BLaER1 (cell line): Measurements from ENCODE around the gene PPM1L.

Source experiments
- H3K27ac ChIP-seq: shearing (Covaris generic); formaldehyde crosslinking; 2 replicates; pipeline ENCODE4 v1.8.1; 2022
- H3K27me3 ChIP-seq: shearing (Covaris generic); formaldehyde crosslinking; 2 replicates; pipeline ENCODE4 v1.8.1; 2022
- H3K36me3 ChIP-seq: shearing (Covaris generic); formaldehyde crosslinking; 2 replicates; pipeline ENCODE4 v1.8.1; 2022
- H3K4me1 ChIP-seq: shearing (Covaris generic); formaldehyde crosslinking; 2 replicates; pipeline ENCODE4 v1.8.1; 2022
- H3K4me2 ChIP-seq: shearing (Covaris generic); formaldehyde crosslinking; 2 replicates; pipeline ENCODE4 v1.8.1; 2022
- H3K4me3 ChIP-seq: shearing (Covaris generic); formaldehyde crosslinking; 2 replicates; pipeline ENCODE4 v1.8.1; 2022
- H3K9ac ChIP-seq: shearing (Covaris generic); formaldehyde crosslinking; 2 replicates; pipeline ENCODE4 v1.8.1; 2022
- H3K9me3 ChIP-seq: shearing (Covaris generic); formaldehyde crosslinking; 2 replicates; pipeline ENCODE4 v1.8.1; 2022
- H4K20me1 ChIP-seq: shearing (Covaris generic); formaldehyde crosslinking; 2 replicates; pipeline ENCODE4 v1.8.1; 2022
- Cebpa-rat ChIP-seq: shearing (Covaris generic); IDR thresholded peaks from 2 replicates; pipeline ENCODE4 v1.8.1; 2022

Gene PPM1L

GRCh38 chr3:161069511-161070251 is 313.6 kb downstream of the PPM1L start:
- H3K27ac ChIP-seq, result peak overlapping the region; percentile 36; the same call in 1 of the 2 replicates
- peaks cover 29% of the 10 kb centered on the region for H3K36me3 ChIP-seq
- no peaks in the 10 kb centered on the region for H3K9me3 ChIP-seq
- H4K20me1 ChIP-seq, result no peaks in the 10 kb centered on the region
- no peak overlapping the region for H3K9ac ChIP-seq
- TF ChIP-seq Cebpa-rat, result no peak
- peaks cover 28% of the 10 kb centered on the region for H3K4me1 ChIP-seq
- H3K27me3 ChIP-seq, result no peaks in the 10 kb centered on the region
- no peak overlapping the region for H3K4me3 ChIP-seq
- peak overlapping the region; percentile 56 for H3K4me2 ChIP-seq

GRCh38 chr3:161070252-161070930 is 314.4 kb downstream of the PPM1L start:
- Histone ChIP-seq H3K9me3 (no peaks in the 10 kb centered on the region), H3K9ac (no peak overlapping the region), H3K4me3 (no peak overlapping the region), H3K4me2 (peak overlapping the region; percentile 56), H3K36me3 (peaks cover 26% of the 10 kb centered on the region), H4K20me1 (no peaks in the 10 kb centered on the region), H3K4me1 (peaks cover 28% of the 10 kb centered on the region), H3K27me3 (no peaks in the 10 kb centered on the region), H3K27ac (peak overlapping the region; percentile 23; the same call in 1 of the 2 replicates)
- TF ChIP-seq Cebpa-rat, result no peak

- Histone ChIP-seq H3K4me2 (no peak overlapping the region), H3K27ac (no peak overlapping the region), H4K20me1 (no peaks in the 10 kb centered on the region), H3K27me3 (no peaks in the 10 kb centered on the region), H3K4me3 (no peak overlapping the region), H3K4me1 (peaks cover 28% of the 10 kb centered on the region), H3K9ac (no peak overlapping the region), H3K36me3 (peaks cover 19% of the 10 kb centered on the region), H3K9me3 (no peaks in the 10 kb centered on the region)
- TF ChIP-seq Cebpa-rat, result no peak
Observed at GRCh38 chr3:161070980-161071663, 315.1 kb downstream of the PPM1L start.

- H3K4me3 ChIP-seq, result no peak overlapping the region
- H3K4me2 ChIP-seq, result no peak overlapping the region
- no peaks in the 10 kb centered on the region for H3K27me3 ChIP-seq
- no peaks in the 10 kb centered on the region for H3K9me3 ChIP-seq
- peaks cover 19% of the 10 kb centered on the region for H3K36me3 ChIP-seq
- no peaks in the 10 kb centered on the region for H4K20me1 ChIP-seq
- H3K4me1 ChIP-seq, result peaks cover 27% of the 10 kb centered on the region
- no peak overlapping the region for H3K9ac ChIP-seq
- TF ChIP-seq Cebpa-rat, result no peak
- H3K27ac ChIP-seq, result no peak overlapping the region
Observed at GRCh38 chr3:161072211-161072621, 316.2 kb downstream of the PPM1L start.

GRCh38 chr3:161072751-161073150 is 316.7 kb downstream of the PPM1L start:
- Histone ChIP-seq H3K4me2 (no peak overlapping the region), H3K27me3 (no peaks in the 10 kb centered on the region), H3K4me3 (no peak overlapping the region), H4K20me1 (no peaks in the 10 kb centered on the region), H3K9me3 (no peaks in the 10 kb centered on the region), H3K27ac (no peak overlapping the region), H3K9ac (no peak overlapping the region), H3K36me3 (peaks cover 19% of the 10 kb centered on the region), H3K4me1 (peaks cover 26% of the 10 kb centered on the region)
- no peak for TF ChIP-seq Cebpa-rat

GRCh38 chr3:161073181-161073580 is 317.1 kb downstream of the PPM1L start:
- TF ChIP-seq Cebpa-rat, result no peak

GRCh38 chr3:161081633-161082032 is 325.6 kb downstream of the PPM1L start:
- no peaks in the 10 kb centered on the region for H4K20me1 ChIP-seq
- H3K4me2 ChIP-seq, result peak overlapping the region; percentile 45
- H3K9me3 ChIP-seq, result no peaks in the 10 kb centered on the region
- H3K4me3 ChIP-seq, result no peak overlapping the region
- no peaks in the 10 kb centered on the region for H3K27me3 ChIP-seq
- 0 out of 2 replicates have a peak, but pooled peaks cover 4% of the 10 kb centered on the region for H3K36me3 ChIP-seq
- H3K9ac ChIP-seq, result 0 out of 2 replicates have a peak overlapping the region, but pooled peaks have one; percentile 13
- H3K27ac ChIP-seq, result 0 out of 2 replicates have a peak overlapping the region, but pooled peaks have one; percentile 8
- no peak for TF ChIP-seq Cebpa-rat
- H3K4me1 ChIP-seq, result peaks cover 21% of the 10 kb centered on the region

More at GRCh38 chr3:161073181-161073580, 317.1 kb downstream of the PPM1L start:
- Histone ChIP-seq H4K20me1 (no peaks in the 10 kb centered on the region), H3K4me1 (peaks cover 25% of the 10 kb centered on the region), H3K27me3 (no peaks in the 10 kb centered on the region), H3K36me3 (peaks cover 18% of the 10 kb centered on the region), H3K9ac (no peak overlapping the region), H3K27ac (no peak overlapping the region), H3K4me3 (no peak overlapping the region), H3K4me2 (no peak overlapping the region), H3K9me3 (no peaks in the 10 kb centered on the region)

GRCh38 chr3:161082063-161082462 is 326.0 kb downstream of the PPM1L start:
- H3K27ac ChIP-seq, result 0 out of 2 replicates have a peak overlapping the region, but pooled peaks have one; percentile 8
- H3K27me3 ChIP-seq, result no peaks in the 10 kb centered on the region
- 0 out of 2 replicates have a peak overlapping the region, but pooled peaks have one; percentile 13 for H3K9ac ChIP-seq
- no peaks in the 10 kb centered on the region for H3K9me3 ChIP-seq
- no peak overlapping the region for H3K4me3 ChIP-seq
- peak overlapping the region; percentile 45 for H3K4me2 ChIP-seq
- no peak for TF ChIP-seq Cebpa-rat
- H4K20me1 ChIP-seq, result no peaks in the 10 kb centered on the region
- peaks cover 21% of the 10 kb centered on the region for H3K4me1 ChIP-seq
- 0 out of 2 replicates have a peak, but pooled peaks cover 4% of the 10 kb centered on the region for H3K36me3 ChIP-seq

GRCh38 chr3:161083131-161083530 is 327.1 kb downstream of the PPM1L start:
- Histone ChIP-seq H3K27ac (no peak overlapping the region), H3K4me1 (peaks cover 16% of the 10 kb centered on the region), H4K20me1 (no peaks in the 10 kb centered on the region), H3K36me3 (0 out of 2 replicates have a peak, but pooled peaks cover 4% of the 10 kb centered on the region), H3K4me2 (no peak overlapping the region), H3K9ac (no peak overlapping the region), H3K9me3 (no peaks in the 10 kb centered on the region), H3K4me3 (no peak overlapping the region), H3K27me3 (no peaks in the 10 kb centered on the region)
- no peak for TF ChIP-seq Cebpa-rat

- Histone ChIP-seq H3K27ac (no peak overlapping the region), H3K9me3 (no peaks in the 10 kb centered on the region), H4K20me1 (no peaks in the 10 kb centered on the region), H3K9ac (no peak overlapping the region), H3K36me3 (0 out of 2 replicates have a peak, but pooled peaks cover 4% of the 10 kb centered on the region), H3K4me2 (no peak overlapping the region), H3K4me1 (peaks cover 16% of the 10 kb centered on the region), H3K27me3 (no peaks in the 10 kb centered on the region), H3K4me3 (no peak overlapping the region)
- no peak for TF ChIP-seq Cebpa-rat
Observed at GRCh38 chr3:161084277-161084676, 328.2 kb downstream of the PPM1L start.
